ENCODE results near the gene PPFIA1.

PPFIA1 gene

GRCh38 chr11:70270104-70270876 is at the start of gene PPFIA1:
Gene PPFIA1 (plus strand): TSS chr11:70270690. CDS start chr11:70272173, 1,483 bp downstream.
- peak; percentile 92 for DNase-seq (ENCODE audit: low read depth, low spot score)

- no peak for DNase-seq (ENCODE audit: low read depth, low spot score)
Observed at GRCh38 chr11:70220920-70221319, 49.6 kb upstream of the PPFIA1 start.

- no peak for DNase-seq (ENCODE audit: low read depth, low spot score)
Observed at GRCh38 chr11:70225681-70226177, 44.8 kb upstream of the PPFIA1 start.

GRCh38 chr11:70226183-70226582 is 44.3 kb upstream of the PPFIA1 start:
- DNase-seq (ENCODE audit: low read depth, low spot score): no peak

GRCh38 chr11:70226967-70227366 is 43.5 kb upstream of the PPFIA1 start:
- DNase-seq (ENCODE audit: low read depth, low spot score): no peak

GRCh38 chr11:70229737-70230136 is 40.8 kb upstream of the PPFIA1 start:
- DNase-seq (ENCODE audit: low read depth, low spot score): no peak

GRCh38 chr11:70230151-70230839 is 40.2 kb upstream of the PPFIA1 start:
- DNase-seq (ENCODE audit: low read depth, low spot score): no peak

- no peak for DNase-seq (ENCODE audit: low read depth, low spot score)
Observed at GRCh38 chr11:70230840-70231710, 39.4 kb upstream of the PPFIA1 start.

GRCh38 chr11:70233034-70233433 is 37.5 kb upstream of the PPFIA1 start:
- DNase-seq (ENCODE audit: low read depth, low spot score): no peak

- no peak for DNase-seq (ENCODE audit: low read depth, low spot score)
Observed at GRCh38 chr11:70233511-70233934, 37.0 kb upstream of the PPFIA1 start.

GRCh38 chr11:70233962-70234361 is 36.5 kb upstream of the PPFIA1 start:
- DNase-seq (ENCODE audit: low read depth, low spot score): no peak

- DNase-seq (ENCODE audit: low read depth, low spot score): no peak
Observed at GRCh38 chr11:70240337-70240736, 30.2 kb upstream of the PPFIA1 start.

- DNase-seq (ENCODE audit: low read depth, low spot score): no peak
Observed at GRCh38 chr11:70241709-70242108, 28.8 kb upstream of the PPFIA1 start.

- no peak for DNase-seq (ENCODE audit: low read depth, low spot score)
Observed at GRCh38 chr11:70242885-70243284, 27.6 kb upstream of the PPFIA1 start.

GRCh38 chr11:70243912-70244652 is 26.4 kb upstream of the PPFIA1 start:
- DNase-seq (ENCODE audit: low read depth, low spot score): no peak

GRCh38 chr11:70244698-70245097 is 25.8 kb upstream of the PPFIA1 start:
- no peak for DNase-seq (ENCODE audit: low read depth, low spot score)

GRCh38 chr11:70246196-70246595 is 24.3 kb upstream of the PPFIA1 start:
- no peak for DNase-seq (ENCODE audit: low read depth, low spot score)

- no peak for DNase-seq (ENCODE audit: low read depth, low spot score)
Observed at GRCh38 chr11:70247042-70247709, 23.3 kb upstream of the PPFIA1 start.

GRCh38 chr11:70247710-70248072 is 22.8 kb upstream of the PPFIA1 start:
- DNase-seq (ENCODE audit: low read depth, low spot score): no peak

GRCh38 chr11:70250876-70251658 is 19.4 kb upstream of the PPFIA1 start:
- DNase-seq (ENCODE audit: low read depth, low spot score): no peak

Data from activated CD4-positive, CD25-positive, alpha-beta regulatory T cell treated with anti-CD3 and anti-CD28 coated beads, Interleukin-2, amount 50 U/mL, for 16 hours (primary cell).